T follicular helper cell (primary cell): ENCODE measurements around the gene MMP14.
"Not testable (repeated sequence)": the region's sequence is repeated elsewhere in the genome, so short reads cannot be mapped to it uniquely, and the experiment has no call there.

ENCODE experiments used
- DNase-seq: peaks from one replicate; pipeline ENCODE4 v3.0.0-alpha.2; 2020; ENCODE audit warnings: low read depth
- total RNA-seq, 2 experiments: gene quantifications; one replicate each; lab custom pipeline; 2026; lab: John Stamatoyannopoulos, UW

The MMP14 gene
- total RNA-seq, result 0.22 to 0.72 reads per million in 2 experiments

DNA sequence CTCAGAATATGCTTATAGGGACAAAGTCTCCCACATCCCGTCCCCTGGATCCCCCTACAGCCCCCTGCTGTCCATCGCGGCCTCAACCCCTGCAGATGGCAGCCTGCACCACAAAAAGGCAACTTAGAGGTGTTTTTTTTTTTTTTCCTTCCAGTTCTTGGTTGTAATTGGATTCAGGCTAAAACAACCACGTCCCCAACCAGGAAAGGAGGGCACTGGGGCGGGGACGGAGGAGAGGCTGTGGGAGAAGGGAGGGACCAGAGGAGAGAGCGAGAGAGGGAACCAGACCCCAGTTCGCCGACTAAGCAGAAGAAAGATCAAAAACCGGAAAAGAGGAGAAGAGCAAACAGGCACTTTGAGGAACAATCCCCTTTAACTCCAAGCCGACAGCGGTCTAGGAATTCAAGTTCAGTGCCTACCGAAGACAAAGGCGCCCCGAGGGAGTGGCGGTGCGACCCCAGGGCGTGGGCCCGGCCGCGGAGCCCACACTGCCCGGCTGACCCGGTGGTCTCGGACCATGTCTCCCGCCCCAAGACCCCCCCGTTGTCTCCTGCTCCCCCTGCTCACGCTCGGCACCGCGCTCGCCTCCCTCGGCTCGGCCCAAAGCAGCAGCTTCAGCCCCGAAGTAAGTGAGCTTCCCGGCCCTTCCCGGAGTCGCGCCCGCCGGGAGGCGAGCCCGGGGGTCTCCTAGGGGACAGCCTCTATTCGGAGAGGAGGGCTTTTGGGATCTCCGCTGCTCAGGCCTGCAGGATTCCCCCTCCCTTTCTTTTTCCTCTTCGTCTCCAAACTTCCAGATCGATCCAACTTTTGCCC lies at the start of gene MMP14:
Gene MMP14, plus strand, starts transcription at position 285 of the 813 bp plus-strand sequence. Its CDS starts 233 bp downstream, at position 518.
- no peak for DNase-seq

DNA sequence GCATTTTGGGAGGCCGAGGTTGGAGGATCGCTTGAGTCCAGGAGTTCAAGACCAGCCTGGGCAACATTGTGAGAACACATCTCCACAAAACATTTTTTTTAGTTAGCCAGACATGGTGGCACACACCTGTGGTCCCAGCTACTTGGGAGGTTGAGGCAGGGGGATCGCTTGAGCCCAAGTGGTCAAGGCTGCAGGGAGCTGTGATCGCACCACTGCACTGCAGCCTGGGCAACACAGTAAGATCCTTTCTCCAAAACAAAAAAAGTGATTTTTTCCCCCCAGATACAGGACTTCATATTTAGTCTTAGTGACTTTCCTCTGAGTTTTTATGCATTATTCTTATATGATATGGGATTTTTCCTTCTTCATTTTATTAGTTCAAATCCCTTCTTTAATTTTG lies 49.7 kb upstream of the MMP14 start:
- no peak for DNase-seq

DNA sequence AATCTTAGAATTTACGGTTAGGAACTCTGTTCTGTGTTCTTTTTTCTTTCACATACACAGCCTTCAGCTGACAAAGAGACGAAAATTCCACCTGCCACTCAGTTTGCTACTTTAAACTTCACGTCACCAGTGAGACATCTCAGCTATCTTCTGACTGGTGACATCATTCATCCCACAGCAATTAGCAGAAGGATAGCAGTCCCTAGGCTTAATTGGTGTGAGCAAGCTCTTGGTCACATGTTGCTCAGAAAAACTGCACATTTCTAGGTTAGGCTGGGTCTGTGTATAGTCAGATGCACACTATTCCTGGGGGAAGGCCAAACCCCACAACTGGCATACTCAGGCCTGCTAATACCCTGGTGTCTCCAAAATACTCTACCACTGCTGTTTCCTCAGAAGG lies 45.1 kb upstream of the MMP14 start:
- DNase-seq, result no peak

DNA sequence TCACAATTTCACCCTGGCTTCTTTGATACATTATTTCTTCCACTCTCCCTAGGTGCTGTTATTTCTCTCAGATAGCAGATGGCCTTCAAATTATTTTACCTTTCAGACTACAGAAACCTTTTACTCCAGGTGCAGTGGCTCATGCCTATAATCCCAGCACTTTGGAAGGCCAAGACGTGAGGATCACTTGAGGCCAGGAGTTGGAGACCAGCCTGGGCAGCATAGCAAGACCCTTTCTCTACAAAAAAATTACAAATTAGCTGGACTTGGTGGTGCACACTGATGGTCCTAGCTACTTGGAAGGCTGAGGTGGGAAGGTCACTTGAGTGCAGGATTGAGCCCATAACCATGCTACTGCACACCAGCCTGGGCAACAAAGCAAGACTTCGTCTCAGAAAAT lies 44.2 kb upstream of the MMP14 start:
- DNase-seq, result no peak

DNA sequence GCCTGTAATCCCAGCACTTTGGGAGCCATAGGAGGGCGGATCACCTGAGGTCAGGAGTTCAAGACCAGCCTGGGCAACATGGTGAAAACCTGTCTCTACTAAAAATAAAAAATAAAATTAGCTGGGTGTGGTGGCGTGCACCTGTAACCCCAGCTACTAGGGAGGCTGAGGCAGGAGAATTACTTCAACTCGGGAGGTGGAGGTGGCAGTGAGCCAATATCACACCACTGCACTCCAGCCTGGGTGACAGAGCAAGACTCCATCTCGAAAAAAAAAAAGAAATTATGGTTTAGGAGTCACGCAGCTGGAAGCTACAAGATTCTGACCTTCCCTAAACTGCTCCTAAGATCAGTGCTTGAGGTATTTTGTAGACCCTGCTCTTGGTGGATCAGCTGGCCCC lies 42.8 kb upstream of the MMP14 start:
- not testable (repeated sequence) for DNase-seq

DNA sequence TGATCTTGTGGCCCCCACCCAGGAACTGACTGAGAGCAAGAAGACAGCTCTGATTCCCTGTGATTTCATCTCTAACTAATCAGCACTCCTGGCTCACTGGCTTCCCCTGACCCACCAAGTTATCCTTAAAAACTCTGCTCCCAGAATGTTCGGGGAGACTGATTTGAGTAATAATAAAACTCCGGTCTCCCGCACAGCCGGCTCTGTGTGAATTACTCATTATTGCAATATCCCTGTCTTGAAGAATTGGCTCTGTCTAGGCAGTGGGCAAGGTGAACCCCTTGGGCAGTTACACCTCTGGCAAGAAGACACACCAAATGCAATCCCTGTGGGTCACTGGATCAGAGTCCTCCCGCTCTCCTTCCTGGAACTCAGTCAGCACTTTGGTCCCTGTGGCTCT lies 42.4 kb upstream of the MMP14 start:
- DNase-seq, result no peak

DNA sequence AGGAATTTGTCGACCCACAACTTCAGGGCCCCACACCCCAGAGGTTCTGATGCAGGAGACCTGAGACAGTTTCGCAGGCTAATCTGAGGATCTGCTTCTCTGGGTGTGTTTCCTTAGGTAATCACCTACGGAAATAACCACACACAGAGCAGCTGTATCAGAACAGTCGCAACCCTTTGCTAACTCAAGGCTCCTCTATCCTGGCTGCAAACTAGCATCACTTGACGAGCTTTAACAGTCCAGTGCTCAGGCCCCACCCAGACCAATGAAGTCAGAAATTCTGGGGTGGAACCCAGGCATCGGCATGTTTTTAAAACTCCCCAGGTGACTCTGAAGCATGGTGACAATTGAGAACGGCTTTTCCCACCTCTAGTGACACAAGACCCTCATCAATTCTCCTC lies 41.8 kb upstream of the MMP14 start:
- DNase-seq, result no peak

DNA sequence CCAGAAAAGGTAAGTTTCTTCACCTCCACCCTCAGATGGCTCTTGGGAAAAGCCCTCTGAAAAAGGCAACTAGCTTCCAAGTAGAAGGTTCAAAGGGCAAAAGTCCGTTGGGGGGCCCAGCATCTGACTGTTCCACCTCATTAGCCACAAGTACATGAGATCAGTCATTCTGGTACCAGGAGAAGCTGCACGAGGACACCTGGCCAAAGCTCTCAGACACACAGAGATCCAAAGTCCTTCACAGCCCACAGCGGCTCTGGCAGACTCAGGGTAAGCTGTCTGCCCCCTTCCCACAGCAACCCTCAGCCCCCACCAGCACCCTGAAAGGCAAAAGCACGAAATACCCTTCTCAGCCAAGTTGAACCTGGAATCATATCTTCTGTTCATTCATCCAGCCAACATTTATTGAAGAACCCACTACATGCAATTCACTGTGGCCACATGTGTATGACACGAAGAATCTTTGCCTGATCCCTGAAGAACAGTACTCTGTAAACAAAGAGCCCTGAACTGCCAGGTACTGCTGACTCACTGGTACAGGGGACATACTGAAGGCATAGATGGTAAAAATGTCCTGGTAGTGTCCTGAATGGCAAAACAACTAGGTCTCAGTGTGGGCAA lies 40.2 kb upstream of the MMP14 start:
- no peak for DNase-seq

DNA sequence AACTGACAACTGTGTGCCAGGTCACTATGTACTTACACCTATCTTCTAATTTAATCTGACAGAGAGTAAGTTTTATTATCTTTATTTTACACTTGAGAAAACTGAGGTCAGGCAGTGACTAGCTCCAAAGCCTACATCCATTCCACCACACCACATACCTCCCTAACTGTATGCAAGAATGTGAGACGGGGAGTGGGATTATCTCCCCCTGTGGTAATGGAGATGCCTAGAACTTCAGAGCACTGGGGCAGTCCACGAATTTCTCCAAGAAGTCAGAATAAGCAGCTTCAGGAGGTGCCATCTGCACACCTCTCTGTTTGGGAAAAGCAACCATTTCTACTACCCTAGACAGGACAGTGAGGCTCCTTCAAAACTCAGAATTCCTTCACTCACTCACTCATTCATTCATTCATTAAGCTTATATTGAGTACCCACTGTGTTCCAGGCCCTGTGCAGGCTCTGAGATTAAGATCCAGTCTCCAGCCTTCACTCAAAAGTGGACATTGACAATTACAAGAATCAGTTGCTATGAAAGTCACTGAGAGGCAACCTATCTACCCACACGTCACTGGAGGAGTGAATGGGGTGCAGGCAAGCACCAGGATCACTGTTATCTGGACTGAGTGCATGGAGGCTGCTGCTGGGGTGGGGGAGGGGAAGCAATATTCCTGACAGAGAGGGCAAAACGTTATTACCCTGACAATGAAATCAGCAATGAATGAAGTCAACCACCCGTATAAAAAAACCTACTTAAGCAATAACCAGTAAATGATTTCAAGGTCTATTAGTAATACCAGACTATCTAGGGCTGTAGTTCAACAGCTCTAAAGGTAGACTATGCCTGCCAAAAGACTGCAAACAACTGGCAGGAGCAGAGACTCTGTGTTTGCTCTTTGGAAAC lies 39.1 kb upstream of the MMP14 start:
- DNase-seq, result no peak

DNA sequence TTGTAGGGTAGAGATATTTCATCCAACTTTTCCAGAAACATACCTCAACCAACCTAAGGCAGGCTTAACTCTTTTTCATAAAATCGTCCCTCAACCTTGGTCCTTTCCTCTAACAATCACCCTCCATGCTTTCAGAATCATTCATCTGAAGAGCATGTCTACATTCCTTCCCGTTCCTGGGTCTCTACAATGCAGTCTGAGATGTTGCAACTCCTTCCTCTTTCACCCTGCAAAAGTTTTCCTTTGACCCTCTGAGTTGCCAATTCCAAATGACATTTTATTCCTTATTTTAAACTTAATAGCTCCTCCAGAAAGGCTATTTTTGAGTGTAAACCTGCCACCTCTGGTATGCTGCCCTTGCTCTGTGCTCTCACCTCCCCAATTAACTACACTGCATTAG lies 37.9 kb upstream of the MMP14 start:
- DNase-seq, result no peak

DNA sequence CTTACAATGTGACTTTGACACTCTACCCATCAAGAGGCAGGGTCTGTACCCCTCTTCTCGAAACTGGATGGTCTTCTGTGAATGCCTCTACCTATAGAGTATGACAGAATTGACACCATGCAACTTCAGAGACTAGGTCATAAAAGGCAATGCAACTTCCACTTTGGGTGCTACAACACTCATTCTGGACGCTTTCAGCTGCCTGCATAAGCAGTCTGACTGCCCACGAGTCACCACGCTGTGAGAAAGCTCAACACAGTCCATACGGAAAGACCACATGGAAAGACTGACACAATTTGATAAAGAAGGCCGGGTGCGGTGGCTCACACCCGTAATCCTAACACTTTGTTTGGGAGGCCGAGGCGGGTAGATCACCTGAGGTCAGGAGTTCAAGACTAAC lies 36.0 kb upstream of the MMP14 start:
- no peak for DNase-seq

DNA sequence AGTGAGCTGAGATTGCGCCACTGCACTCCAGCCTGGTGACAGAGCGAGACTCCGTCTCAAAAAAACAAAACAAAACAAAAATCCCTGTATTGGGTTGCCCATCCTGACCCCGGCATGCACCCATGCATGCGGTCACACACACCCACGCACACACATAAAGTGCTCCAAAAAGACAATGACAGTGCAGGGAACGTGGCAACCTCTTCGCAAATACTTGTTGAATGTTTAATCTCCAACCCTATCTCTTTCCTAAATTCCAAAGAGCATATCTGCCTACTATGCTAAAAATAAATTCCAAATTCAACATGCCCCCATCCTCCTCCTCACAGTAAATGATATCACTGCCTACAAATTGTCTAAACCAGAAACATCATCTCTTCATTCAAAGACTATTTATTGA lies 34.7 kb upstream of the MMP14 start:
- DNase-seq, result no peak

DNA sequence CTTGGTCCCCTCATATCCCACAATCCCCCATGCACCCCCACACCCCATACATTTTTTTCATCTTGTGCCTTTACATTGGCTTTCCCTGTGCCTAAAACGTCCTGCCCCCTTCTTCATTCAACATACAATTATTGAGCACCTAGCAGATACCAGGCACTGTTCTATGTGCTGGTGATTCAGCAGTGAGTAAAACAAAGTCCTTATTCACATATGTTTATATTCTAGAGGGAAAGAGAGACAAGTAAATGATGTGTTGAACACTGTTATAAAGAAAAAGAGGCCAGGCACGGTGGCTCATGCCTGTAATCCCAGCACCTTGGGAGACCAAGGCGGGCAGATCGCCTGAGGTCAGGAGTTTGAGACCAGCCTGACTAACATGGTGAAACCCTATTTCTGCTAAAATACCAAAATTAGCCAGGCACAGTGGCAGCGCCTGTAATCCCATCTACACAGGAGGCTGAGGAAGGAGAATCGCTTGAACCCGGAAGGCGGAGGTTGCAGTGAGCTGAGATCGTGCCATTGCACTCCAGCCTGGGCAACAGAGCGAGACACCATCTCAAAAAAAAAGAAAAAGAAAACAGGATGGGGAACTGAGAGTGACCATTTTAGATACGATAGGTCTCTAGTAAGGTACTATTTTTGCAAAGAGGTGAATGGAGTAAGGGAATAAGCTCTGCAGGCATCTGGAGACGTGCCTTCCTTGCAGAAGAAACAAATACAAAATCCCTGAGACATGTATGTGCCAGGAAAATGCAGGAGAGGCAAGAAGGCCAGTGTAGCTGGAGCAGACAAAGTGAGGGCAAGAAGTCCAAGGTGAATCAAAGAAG lies 33.3 kb upstream of the MMP14 start:
- no peak for DNase-seq

DNA sequence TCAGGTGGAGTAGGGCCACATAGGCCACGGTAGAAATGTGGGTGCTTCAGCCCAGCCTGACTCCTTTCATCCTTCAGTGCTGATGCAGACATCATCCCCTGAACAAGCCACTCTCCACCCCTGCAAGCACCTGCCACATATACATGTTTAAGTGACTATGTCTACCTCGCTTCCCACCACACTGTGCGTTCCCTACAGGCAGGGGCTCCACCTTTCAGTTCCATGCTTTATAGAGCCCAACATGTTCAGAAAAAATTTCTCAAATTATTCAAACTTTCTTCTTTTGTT lies 32.8 kb upstream of the MMP14 start:
- no peak for DNase-seq

DNA sequence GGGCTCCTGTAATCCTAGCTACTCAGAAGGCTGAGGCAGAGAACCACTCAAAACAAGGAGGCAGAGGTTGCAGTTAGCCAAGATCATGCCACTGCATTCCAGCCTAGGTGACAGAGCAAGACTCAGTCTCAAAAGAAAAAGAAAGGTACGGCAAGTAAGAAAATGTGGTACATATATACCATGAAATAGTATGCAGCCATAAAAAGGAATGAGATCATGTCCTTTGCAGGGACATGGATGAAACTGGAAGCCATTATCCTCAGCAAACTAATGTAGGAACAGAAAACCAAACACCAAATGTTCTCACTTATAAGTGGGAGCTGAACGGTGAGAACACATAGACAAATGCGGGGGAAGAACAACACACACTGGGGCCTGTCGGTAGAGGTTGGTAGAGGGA lies 31.1 kb upstream of the MMP14 start:
- not testable (repeated sequence) for DNase-seq

DNA sequence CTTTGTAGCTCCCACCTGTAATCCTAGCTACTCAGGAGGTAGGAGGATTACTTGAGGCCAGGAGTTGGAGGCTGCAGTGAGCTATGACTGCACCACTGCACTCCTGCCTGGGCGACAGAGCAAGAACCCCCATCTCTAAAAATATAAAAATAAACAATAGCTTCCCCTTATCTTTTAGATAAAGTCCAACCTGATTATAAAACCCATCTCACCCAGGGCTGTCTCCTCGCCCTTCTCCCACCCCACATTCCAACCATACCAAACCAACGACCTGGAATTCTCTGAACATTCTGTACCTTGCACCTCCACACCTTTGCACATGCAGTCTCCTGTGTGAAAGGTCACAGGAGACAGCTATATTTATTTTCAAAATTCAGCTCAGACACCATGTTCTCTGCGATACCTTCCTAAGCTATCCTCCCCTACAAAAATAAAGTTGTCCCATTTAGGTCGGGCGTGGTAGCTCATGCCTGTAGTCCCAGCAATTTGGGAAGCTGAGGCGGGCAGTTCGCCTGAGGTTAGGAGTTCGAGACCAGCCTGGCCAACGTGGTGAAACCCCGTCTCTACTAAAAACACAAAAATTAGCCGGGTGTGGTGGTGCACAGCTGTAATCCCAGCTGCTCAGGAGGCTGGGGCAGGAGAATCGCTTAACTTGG lies 28.8 kb upstream of the MMP14 start:
- DNase-seq, result no peak

DNA sequence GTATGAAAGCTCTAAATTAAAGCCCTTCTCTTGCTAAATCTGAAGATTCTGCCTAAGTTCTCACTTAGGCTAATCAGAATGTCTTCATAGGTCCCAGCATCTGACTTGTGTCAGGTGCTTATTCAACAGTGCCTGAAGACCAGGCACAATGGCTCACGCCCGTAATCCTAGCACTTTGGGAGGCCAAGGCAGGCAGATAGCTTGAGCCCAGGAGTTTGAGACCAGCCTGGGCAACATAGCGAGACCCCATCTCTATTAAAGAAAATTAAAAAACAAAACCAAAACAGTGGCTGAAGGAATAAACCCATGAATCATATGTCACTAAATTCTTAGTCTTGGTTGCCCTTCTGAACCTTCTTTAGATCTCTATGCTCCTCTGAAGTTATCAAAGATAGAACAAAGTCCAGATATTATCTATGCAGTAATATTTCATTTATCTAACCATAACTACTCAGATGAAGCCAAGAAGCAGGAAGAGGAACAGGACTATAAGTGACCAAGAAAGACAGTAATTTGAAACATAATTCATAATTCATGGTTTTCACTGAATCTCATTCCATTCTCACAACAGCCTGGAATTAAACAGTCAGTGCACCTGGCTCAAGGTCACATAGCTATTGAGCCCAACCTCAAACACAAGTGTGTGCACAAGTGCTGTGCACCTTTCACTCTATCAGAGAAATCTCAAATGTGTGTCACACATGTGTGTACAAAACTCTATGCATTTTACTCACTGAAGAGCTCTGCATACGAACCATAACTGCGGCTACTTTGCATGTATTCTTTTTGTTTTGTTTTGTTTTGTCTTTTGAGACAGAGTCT lies 27.8 kb upstream of the MMP14 start:
- DNase-seq, result no peak

DNA sequence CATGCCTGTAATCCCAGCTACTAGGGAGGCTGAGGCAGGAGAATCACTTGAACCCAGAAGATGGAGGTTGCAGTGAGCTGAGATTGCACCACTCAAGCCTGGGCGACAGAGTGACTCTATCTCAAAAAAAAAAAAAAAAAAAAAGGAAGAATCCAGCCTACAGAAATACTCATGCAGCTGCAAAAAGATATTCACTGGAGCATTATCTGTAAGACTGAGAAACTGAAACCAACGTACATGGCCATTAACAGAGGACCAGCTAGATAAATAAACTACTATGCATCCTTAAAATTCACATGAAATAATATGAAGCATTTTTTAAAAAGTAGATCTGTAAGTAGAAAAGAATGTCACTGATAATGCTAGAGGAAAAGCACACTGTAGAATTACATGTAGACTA lies 24.7 kb upstream of the MMP14 start:
- DNase-seq, result no peak

DNA sequence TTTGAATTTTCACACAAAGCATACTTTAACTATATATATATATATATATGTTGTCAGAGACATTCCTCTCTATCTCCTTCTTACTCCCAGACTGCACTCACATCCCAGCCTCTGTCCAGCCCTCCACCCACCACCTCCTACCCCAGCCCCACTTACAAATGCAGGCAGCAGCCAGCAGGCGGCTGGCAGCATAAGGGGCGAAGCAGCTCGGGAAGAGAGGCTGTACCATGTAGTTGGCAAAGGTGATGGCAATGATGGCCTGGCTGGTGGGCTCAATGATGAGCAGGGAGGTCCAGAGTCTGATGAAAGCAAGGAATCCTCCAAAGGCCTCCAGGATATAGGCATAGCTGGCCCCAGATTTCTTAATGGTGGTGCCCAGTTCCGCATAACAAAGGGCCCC lies 23.6 kb upstream of the MMP14 start:
- no peak for DNase-seq

DNA sequence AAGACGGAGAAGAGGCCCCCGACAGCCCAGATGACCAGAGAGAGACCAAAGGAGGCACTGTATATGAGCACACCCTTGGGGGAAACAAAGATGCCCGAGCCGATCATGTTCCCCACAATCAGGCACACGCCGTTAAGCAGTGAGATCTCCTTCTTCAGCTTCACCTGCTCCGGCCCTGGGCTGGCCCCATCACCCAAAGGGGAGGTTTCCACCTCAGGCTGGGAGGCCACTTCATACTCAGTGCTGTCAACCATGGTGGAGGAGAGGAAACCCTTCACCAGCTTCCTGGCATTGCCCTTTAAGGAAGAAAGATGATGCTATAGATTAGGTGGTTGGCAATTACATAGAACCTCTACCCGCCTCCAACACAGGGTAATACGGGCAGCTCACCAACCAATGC lies 23.2 kb upstream of the MMP14 start:
- DNase-seq, result no peak

DNA sequence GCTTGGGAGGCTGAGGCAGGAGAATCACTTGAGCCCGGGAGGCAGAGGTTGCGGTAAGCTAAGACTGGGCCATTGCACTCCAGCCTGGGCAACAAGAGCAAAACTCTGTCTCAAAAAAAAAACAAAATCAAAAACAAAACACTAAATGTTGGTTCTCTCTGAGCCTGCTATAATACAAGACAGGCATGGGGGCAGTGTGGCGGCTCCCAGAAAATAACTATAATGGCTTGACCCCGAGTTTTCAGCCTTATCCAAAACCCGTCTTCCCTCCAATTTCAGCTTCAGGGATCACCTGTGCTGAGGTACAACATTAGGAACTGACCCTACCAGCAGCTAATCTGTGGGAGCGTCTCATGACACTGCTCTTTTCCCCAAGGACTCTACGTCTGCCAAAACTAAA lies 22.0 kb upstream of the MMP14 start:
- no peak for DNase-seq
